GM23338 (cell line): ENCODE results near the gene ATP1A3.

Experiments
- CREB1 ChIP-seq: fragments of 250-450 bp; sonication (Bioruptor Pico); IDR thresholded peaks from 2 replicates; pipeline ENCODE4 v1.5.0; 2020; ENCODE audit warnings: low read depth, mild to moderate bottlenecking, moderate library complexity
- EZH2 ChIP-seq: fragments of 200-600 bp; sonication (generic); IDR thresholded peaks from one replicate; pipeline ENCODE4 v1.8.0; 2017; ENCODE audit warnings: antibody characterized with exemption, mild to moderate bottlenecking, low read depth; ENCODE audit not compliant: unreplicated experiment
- EZH2phosphoT487 ChIP-seq: fragments of 200-600 bp; sonication (generic); IDR thresholded peaks from one replicate; pipeline ENCODE4 v1.8.1; 2018; ENCODE audit warnings: antibody characterized with exemption; ENCODE audit not compliant: unreplicated experiment
- JUNB ChIP-seq: IDR thresholded peaks from one replicate; pipeline ENCODE4 v1.6.1; 2016; ENCODE audit warnings: antibody characterized with exemption; ENCODE audit not compliant: unreplicated experiment
- NANOG ChIP-seq: IDR thresholded peaks from 2 replicates; pipeline ENCODE4 v1.6.1; 2016; ENCODE audit warnings: antibody characterized with exemption, borderline replicate concordance
- POLR2AphosphoS5 ChIP-seq: IDR thresholded peaks from 2 replicates; pipeline ENCODE4 v1.6.1; 2016; ENCODE audit warnings: antibody characterized with exemption, low read depth
- STAT1 ChIP-seq: IDR thresholded peaks from one replicate; pipeline ENCODE4 v1.6.1; 2016; ENCODE audit warnings: antibody characterized with exemption; ENCODE audit not compliant: unreplicated experiment
- ZNF114 ChIP-seq: fragments of 250-450 bp; sonication (Bioruptor Pico); IDR thresholded peaks from 2 replicates; pipeline ENCODE4 v1.5.0; 2020; ENCODE audit warnings: mild to moderate bottlenecking, moderate library complexity
- ZNF331 ChIP-seq: fragments of 250-450 bp; sonication (Bioruptor Pico); IDR thresholded peaks from 2 replicates; pipeline ENCODE4 v1.5.0; 2020; ENCODE audit warnings: low read depth, mild to moderate bottlenecking, moderate library complexity
- TF ChIP-seq, protein P1 (sequence below), 2 experiments: fragments of 200-600 bp in 1 of 2; sonication (generic) in 1 of 2; conservative IDR thresholded peaks; 2 replicates each; pipeline versions ENCODE4 v1.5.1 to v1.6.1; 2016 to 2017; ENCODE audit warnings: antibody characterized with exemption in 2 of 2, low read depth in 2 of 2, mild to moderate bottlenecking in 2 of 2, moderate library complexity in 1 of 2
- TF ChIP-seq, protein P2 (sequence below): IDR thresholded peaks from one replicate; pipeline ENCODE4 v1.6.1; 2018; ENCODE audit warnings: antibody characterized with exemption; ENCODE audit not compliant: unreplicated experiment
- TF ChIP-seq, protein P3 (sequence below): fragments of 250-450 bp; sonication (Bioruptor Pico); IDR thresholded peaks from 2 replicates; pipeline ENCODE4 v1.5.0; 2020; ENCODE audit warnings: mild to moderate bottlenecking, moderate library complexity
- TF ChIP-seq, protein P4 (sequence below): IDR thresholded peaks from 2 replicates; pipeline ENCODE4 v1.6.1; 2016; ENCODE audit warnings: antibody characterized with exemption

DNA sequence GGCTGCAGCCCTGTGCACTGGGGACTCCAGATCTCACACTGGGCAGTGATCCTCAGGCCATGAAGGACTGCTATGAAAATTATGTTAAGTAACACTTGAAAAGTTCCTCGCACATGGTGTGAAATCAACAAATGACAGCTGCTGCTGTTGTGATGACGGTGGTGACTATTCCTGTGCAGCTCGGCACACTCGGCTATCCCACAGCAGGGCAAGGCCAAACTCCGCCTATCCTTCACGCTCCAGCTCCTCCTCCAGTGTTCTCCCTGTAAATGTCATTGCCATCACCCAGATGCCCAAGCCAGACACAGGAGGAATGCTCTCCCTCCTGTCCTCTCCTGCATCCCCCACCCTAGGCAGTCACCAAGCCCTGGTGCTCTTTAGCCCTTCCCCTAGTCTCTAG, 44.6 kb upstream of the ATP1A3 start:
- TF ChIP-seq, protein P1, sequence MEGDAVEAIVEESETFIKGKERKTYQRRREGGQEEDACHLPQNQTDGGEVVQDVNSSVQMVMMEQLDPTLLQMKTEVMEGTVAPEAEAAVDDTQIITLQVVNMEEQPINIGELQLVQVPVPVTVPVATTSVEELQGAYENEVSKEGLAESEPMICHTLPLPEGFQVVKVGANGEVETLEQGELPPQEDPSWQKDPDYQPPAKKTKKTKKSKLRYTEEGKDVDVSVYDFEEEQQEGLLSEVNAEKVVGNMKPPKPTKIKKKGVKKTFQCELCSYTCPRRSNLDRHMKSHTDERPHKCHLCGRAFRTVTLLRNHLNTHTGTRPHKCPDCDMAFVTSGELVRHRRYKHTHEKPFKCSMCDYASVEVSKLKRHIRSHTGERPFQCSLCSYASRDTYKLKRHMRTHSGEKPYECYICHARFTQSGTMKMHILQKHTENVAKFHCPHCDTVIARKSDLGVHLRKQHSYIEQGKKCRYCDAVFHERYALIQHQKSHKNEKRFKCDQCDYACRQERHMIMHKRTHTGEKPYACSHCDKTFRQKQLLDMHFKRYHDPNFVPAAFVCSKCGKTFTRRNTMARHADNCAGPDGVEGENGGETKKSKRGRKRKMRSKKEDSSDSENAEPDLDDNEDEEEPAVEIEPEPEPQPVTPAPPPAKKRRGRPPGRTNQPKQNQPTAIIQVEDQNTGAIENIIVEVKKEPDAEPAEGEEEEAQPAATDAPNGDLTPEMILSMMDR (conservative IDR thresholded peaks at IDR 0.05; ENCODE audit: low read depth in 2 of 2) = no peak
- TF ChIP-seq POLR2AphosphoS5 (no peak), EZH2phosphoT487 (no peak), EZH2 (no peak), JUNB (no peak), CREB1 (CRISPR knock-in tag) (no peak), STAT1 (no peak), NANOG (no peak), ZNF331 (CRISPR knock-in tag) (no peak), ZNF114 (CRISPR knock-in tag) (no peak)
- TF ChIP-seq, protein P2, sequence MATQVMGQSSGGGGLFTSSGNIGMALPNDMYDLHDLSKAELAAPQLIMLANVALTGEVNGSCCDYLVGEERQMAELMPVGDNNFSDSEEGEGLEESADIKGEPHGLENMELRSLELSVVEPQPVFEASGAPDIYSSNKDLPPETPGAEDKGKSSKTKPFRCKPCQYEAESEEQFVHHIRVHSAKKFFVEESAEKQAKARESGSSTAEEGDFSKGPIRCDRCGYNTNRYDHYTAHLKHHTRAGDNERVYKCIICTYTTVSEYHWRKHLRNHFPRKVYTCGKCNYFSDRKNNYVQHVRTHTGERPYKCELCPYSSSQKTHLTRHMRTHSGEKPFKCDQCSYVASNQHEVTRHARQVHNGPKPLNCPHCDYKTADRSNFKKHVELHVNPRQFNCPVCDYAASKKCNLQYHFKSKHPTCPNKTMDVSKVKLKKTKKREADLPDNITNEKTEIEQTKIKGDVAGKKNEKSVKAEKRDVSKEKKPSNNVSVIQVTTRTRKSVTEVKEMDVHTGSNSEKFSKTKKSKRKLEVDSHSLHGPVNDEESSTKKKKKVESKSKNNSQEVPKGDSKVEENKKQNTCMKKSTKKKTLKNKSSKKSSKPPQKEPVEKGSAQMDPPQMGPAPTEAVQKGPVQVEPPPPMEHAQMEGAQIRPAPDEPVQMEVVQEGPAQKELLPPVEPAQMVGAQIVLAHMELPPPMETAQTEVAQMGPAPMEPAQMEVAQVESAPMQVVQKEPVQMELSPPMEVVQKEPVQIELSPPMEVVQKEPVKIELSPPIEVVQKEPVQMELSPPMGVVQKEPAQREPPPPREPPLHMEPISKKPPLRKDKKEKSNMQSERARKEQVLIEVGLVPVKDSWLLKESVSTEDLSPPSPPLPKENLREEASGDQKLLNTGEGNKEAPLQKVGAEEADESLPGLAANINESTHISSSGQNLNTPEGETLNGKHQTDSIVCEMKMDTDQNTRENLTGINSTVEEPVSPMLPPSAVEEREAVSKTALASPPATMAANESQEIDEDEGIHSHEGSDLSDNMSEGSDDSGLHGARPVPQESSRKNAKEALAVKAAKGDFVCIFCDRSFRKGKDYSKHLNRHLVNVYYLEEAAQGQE = no peak
- TF ChIP-seq, protein P3, sequence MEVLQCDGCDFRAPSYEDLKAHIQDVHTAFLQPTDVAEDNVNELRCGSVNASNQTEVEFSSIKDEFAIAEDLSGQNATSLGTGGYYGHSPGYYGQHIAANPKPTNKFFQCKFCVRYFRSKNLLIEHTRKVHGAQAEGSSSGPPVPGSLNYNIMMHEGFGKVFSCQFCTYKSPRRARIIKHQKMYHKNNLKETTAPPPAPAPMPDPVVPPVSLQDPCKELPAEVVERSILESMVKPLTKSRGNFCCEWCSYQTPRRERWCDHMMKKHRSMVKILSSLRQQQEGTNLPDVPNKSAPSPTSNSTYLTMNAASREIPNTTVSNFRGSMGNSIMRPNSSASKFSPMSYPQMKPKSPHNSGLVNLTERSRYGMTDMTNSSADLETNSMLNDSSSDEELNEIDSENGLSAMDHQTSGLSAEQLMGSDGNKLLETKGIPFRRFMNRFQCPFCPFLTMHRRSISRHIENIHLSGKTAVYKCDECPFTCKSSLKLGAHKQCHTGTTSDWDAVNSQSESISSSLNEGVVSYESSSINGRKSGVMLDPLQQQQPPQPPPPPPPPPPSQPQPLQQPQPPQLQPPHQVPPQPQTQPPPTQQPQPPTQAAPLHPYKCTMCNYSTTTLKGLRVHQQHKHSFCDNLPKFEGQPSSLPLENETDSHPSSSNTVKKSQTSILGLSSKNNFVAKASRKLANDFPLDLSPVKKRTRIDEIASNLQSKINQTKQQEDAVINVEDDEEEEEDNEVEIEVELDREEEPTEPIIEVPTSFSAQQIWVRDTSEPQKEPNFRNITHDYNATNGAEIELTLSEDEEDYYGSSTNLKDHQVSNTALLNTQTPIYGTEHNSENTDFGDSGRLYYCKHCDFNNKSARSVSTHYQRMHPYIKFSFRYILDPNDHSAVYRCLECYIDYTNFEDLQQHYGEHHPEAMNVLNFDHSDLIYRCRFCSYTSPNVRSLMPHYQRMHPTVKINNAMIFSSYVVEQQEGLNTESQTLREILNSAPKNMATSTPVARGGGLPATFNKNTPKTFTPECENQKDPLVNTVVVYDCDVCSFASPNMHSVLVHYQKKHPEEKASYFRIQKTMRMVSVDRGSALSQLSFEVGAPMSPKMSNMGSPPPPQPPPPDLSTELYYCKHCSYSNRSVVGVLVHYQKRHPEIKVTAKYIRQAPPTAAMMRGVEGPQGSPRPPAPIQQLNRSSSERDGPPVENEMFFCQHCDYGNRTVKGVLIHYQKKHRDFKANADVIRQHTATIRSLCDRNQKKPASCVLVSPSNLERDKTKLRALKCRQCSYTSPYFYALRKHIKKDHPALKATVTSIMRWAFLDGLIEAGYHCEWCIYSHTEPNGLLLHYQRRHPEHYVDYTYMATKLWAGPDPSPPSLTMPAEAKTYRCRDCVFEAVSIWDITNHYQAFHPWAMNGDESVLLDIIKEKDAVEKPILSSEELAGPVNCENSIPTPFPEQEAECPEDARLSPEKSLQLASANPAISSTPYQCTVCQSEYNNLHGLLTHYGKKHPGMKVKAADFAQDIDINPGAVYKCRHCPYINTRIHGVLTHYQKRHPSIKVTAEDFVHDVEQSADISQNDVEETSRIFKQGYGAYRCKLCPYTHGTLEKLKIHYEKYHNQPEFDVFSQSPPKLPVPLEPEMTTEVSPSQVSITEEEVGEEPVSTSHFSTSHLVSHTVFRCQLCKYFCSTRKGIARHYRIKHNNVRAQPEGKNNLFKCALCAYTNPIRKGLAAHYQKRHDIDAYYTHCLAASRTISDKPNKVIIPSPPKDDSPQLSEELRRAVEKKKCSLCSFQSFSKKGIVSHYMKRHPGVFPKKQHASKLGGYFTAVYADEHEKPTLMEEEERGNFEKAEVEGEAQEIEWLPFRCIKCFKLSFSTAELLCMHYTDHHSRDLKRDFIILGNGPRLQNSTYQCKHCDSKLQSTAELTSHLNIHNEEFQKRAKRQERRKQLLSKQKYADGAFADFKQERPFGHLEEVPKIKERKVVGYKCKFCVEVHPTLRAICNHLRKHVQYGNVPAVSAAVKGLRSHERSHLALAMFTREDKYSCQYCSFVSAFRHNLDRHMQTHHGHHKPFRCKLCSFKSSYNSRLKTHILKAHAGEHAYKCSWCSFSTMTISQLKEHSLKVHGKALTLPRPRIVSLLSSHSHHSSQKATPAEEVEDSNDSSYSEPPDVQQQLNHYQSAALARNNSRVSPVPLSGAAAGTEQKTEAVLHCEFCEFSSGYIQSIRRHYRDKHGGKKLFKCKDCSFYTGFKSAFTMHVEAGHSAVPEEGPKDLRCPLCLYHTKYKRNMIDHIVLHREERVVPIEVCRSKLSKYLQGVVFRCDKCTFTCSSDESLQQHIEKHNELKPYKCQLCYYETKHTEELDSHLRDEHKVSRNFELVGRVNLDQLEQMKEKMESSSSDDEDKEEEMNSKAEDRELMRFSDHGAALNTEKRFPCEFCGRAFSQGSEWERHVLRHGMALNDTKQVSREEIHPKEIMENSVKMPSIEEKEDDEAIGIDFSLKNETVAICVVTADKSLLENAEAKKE (CRISPR knock-in tag) = no peak
- TF ChIP-seq, protein P4, sequence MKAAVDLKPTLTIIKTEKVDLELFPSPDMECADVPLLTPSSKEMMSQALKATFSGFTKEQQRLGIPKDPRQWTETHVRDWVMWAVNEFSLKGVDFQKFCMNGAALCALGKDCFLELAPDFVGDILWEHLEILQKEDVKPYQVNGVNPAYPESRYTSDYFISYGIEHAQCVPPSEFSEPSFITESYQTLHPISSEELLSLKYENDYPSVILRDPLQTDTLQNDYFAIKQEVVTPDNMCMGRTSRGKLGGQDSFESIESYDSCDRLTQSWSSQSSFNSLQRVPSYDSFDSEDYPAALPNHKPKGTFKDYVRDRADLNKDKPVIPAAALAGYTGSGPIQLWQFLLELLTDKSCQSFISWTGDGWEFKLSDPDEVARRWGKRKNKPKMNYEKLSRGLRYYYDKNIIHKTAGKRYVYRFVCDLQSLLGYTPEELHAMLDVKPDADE = no peak
